Fibroblast of skin of right quadriceps (primary cell): ENCODE measurements around the gene GPR89B.
"Not testable (repeated sequence)": the region's sequence is repeated elsewhere in the genome, so short reads cannot be mapped to it uniquely, and the experiment has no call there.

Experiments used
- DNase-seq: peaks from one replicate; pipeline ENCODE4 v3.0.0-alpha.2; 2013

GPR89B gene

GRCh38 chr1:148037850-148038461 lies 109.7 kb downstream of the GPR89B start:
- DNase-seq: not testable (repeated sequence)

- peak; percentile 92 for DNase-seq
These were observed 110.5 kb downstream of the GPR89B start for GRCh38 chr1:148038462-148039333.
